HG03139 (cell line): ENCODE measurements around the gene NKX6-2.
"Not testable (repeated sequence)": the region's sequence is repeated elsewhere in the genome, so short reads cannot be mapped to it uniquely, and the experiment has no call there.

Source experiments
- ATAC-seq: cut with Tn5 transposase; IDR thresholded peaks from one replicate; pipeline ENCODE4 v1.9.1; 2021; ENCODE audit not compliant: unreplicated experiment

The NKX6-2 gene

GRCh38 chr10:132785723-132786475 lies at the start of gene NKX6-2:
TSS of gene NKX6-2 (minus strand) at chr10:132786147. CDS start at chr10:132785948, 199 bp downstream.
- no peak for ATAC-seq

GRCh38 chr10:132834891-132835847 lies 49.2 kb upstream of the NKX6-2 start:
- ATAC-seq, result no peak

- ATAC-seq, result no peak
Measured at GRCh38 chr10:132834311-132834761, 48.4 kb upstream of the NKX6-2 start.

GRCh38 chr10:132833421-132834111 lies 47.6 kb upstream of the NKX6-2 start:
- ATAC-seq, result no peak

- no peak for ATAC-seq
Measured at GRCh38 chr10:132832186-132832969, 46.4 kb upstream of the NKX6-2 start.

GRCh38 chr10:132829403-132829802 lies 43.5 kb upstream of the NKX6-2 start:
- no peak for ATAC-seq

- no peak for ATAC-seq
Measured at GRCh38 chr10:132828681-132829080, 42.7 kb upstream of the NKX6-2 start.

- no peak for ATAC-seq
Measured at GRCh38 chr10:132827861-132828539, 42.1 kb upstream of the NKX6-2 start.

GRCh38 chr10:132827423-132827789 lies 41.5 kb upstream of the NKX6-2 start:
- ATAC-seq, result no peak

- ATAC-seq, result no peak
Measured at GRCh38 chr10:132826524-132827422, 40.8 kb upstream of the NKX6-2 start.

- ATAC-seq, result not testable (repeated sequence)
Measured at GRCh38 chr10:132825783-132826523, 40.0 kb upstream of the NKX6-2 start.

GRCh38 chr10:132820056-132820455 lies 34.1 kb upstream of the NKX6-2 start:
- ATAC-seq, result no peak

GRCh38 chr10:132817701-132818211 lies 31.8 kb upstream of the NKX6-2 start:
- ATAC-seq, result no peak

GRCh38 chr10:132816718-132817117 lies 30.8 kb upstream of the NKX6-2 start:
- no peak for ATAC-seq

GRCh38 chr10:132815168-132815857 lies 29.4 kb upstream of the NKX6-2 start:
- no peak for ATAC-seq

GRCh38 chr10:132814469-132814856 lies 28.5 kb upstream of the NKX6-2 start:
- no peak for ATAC-seq
